Measurements from ENCODE around the gene YES1.
"Not testable (repeated sequence)": the region's sequence is repeated elsewhere in the genome, so short reads cannot be mapped to it uniquely, and the experiment has no call there.

DNA sequence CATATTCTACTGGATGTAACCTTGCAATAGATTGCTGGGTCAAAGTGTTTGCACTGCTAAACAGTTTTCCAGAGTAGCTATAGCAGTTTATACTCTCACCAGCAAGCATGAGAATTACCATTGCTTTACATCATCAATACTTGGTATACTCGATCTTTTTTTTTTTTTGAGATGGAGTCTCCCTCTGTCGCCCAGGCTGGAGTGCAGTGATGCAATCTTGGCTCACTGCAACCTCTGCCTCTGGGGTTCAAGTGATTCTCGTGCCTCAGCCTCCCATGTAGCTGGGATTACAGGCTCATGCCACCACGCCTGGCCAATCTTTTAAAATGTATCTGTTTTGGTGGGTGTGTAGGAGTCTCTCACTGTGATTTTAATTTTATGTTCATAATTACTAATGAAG lies 36.0 kb downstream of the YES1 start:
- not testable (repeated sequence) for TF ChIP-seq POLR2A (IDR thresholded peaks at IDR 0.05; ENCODE audit: borderline replicate concordance, extremely low read depth, insufficient read depth, insufficient read length); REST (IDR thresholded peaks at IDR 0.05; ENCODE audit: low read depth); CEBPB (IDR thresholded peaks at IDR 0.05; ENCODE audit: low read depth); EZH2 (IDR thresholded peaks at IDR 0.05); ELF1 (IDR thresholded peaks at IDR 0.05; ENCODE audit: borderline replicate concordance, low read depth); ZNF274 (IDR thresholded peaks at IDR 0.05; ENCODE audit: low read depth, low read length); SRF (IDR thresholded peaks at IDR 0.05; ENCODE audit: low read depth); TCF7L2 (IDR thresholded peaks at IDR 0.05; ENCODE audit: borderline replicate concordance, extremely low read depth, insufficient read depth, insufficient read length); EGR1 (IDR thresholded peaks at IDR 0.05; ENCODE audit: low read depth)
- TF ChIP-seq, protein P1, sequence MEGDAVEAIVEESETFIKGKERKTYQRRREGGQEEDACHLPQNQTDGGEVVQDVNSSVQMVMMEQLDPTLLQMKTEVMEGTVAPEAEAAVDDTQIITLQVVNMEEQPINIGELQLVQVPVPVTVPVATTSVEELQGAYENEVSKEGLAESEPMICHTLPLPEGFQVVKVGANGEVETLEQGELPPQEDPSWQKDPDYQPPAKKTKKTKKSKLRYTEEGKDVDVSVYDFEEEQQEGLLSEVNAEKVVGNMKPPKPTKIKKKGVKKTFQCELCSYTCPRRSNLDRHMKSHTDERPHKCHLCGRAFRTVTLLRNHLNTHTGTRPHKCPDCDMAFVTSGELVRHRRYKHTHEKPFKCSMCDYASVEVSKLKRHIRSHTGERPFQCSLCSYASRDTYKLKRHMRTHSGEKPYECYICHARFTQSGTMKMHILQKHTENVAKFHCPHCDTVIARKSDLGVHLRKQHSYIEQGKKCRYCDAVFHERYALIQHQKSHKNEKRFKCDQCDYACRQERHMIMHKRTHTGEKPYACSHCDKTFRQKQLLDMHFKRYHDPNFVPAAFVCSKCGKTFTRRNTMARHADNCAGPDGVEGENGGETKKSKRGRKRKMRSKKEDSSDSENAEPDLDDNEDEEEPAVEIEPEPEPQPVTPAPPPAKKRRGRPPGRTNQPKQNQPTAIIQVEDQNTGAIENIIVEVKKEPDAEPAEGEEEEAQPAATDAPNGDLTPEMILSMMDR (IDR thresholded peaks at IDR 0.05 in 2 of 3, conservative IDR thresholded peaks at IDR 0.05 in 1 of 3; ENCODE audit: borderline replicate concordance in 1 of 3, insufficient read depth in 1 of 3, low read depth in 2 of 3, low read length in 2 of 3): not testable (repeated sequence)
- TF ChIP-seq, protein P2, sequence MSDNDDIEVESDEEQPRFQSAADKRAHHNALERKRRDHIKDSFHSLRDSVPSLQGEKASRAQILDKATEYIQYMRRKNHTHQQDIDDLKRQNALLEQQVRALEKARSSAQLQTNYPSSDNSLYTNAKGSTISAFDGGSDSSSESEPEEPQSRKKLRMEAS (IDR thresholded peaks at IDR 0.05): not testable (repeated sequence)
